CD4-positive, alpha-beta memory T cell (primary cell): ENCODE measurements around the gene UXS1. TPM values are rescaled to one million over a fixed set of nuclear protein-coding genes. Genes with fewer than 3 reads are reported as not detected.

ENCODE experiments used
- CTCF ChIA-PET: fragments of 350-600 bp; sonication (Branson Sonifier 250); formaldehyde crosslinking; loops from one replicate; lab custom pipeline; 2021; ENCODE audit warnings: inconsistent platforms; ENCODE audit not compliant: partially characterized antibody; lab: Charles Lee
- POLR2A ChIA-PET: fragments of 350-600 bp; sonication (Branson Sonifier 250); formaldehyde crosslinking; loops from one replicate; lab custom pipeline; 2021; ENCODE audit not compliant: partially characterized antibody; lab: Charles Lee
- DNase-seq, 5 donors: peaks; one replicate each; pipeline versions ENCODE4 v3.0.0 to v3.0.0-alpha.2; 2020 to 2022; ENCODE audit warnings: mixed read lengths in 1 of 5
- H3K27ac ChIP-seq: one replicate; pipeline ENCODE4 v1.7.0; 2013; ENCODE audit warnings: low read depth, low read length
- H3K27me3 ChIP-seq: 2 replicates; pipeline ENCODE4 v1.7.0; 2013; ENCODE audit warnings: mild to moderate bottlenecking, low read length, moderate library complexity; ENCODE audit not compliant: insufficient read depth
- H3K36me3 ChIP-seq: 2 replicates; pipeline ENCODE4 v1.7.0; 2013; ENCODE audit warnings: mild to moderate bottlenecking, low read length, moderate library complexity; ENCODE audit not compliant: insufficient read depth
- H3K4me1 ChIP-seq: 2 replicates; pipeline ENCODE4 v1.7.0; 2013; ENCODE audit warnings: mild to moderate bottlenecking, low read length, moderate library complexity; ENCODE audit not compliant: insufficient read depth
- H3K4me3 ChIP-seq, 2 donors: one replicate each; pipeline ENCODE4 v1.7.0; 2013; ENCODE audit warnings: low read length in 2 of 2, mild to moderate bottlenecking in 1 of 2
- H3K9me3 ChIP-seq, 2 donors: one replicate each; pipeline ENCODE4 v1.7.0; 2013; ENCODE audit warnings: low read length in 2 of 2, control low read depth in 1 of 2; ENCODE audit not compliant: control insufficient read depth in 1 of 2
- H3K27ac Mint-ChIP-seq, 7 donors: one replicate each; pipeline ENCODE4 v1.8.0; 2020 to 2021; ENCODE audit warnings: mixed read lengths in 7 of 7, mild to moderate bottlenecking in 6 of 7, inconsistent platforms in 3 of 7, moderate library complexity in 3 of 7
- H3K27me3 Mint-ChIP-seq, 2 donors: one replicate each; pipeline ENCODE4 v1.8.0; 2020 to 2021; ENCODE audit warnings: mixed read lengths in 2 of 2
- H3K36me3 Mint-ChIP-seq, 2 donors: one replicate each; pipeline ENCODE4 v1.8.0; 2020 to 2021; ENCODE audit warnings: mixed read lengths in 2 of 2, inconsistent platforms in 1 of 2, mild to moderate bottlenecking in 1 of 2
- H3K4me1 Mint-ChIP-seq, 4 donors: one replicate each; pipeline ENCODE4 v1.8.0; 2020 to 2021; ENCODE audit warnings: mixed read lengths in 4 of 4, mild to moderate bottlenecking in 1 of 4
- H3K4me3 Mint-ChIP-seq, 8 donors: one replicate each; pipeline ENCODE4 v1.8.0; 2020 to 2021; ENCODE audit warnings: mixed read lengths in 8 of 8, mild to moderate bottlenecking in 7 of 8, moderate library complexity in 6 of 8, inconsistent platforms in 3 of 8
- H3K9me3 Mint-ChIP-seq, 8 donors: one replicate each; pipeline ENCODE4 v1.8.0; 2020 to 2021; ENCODE audit warnings: mixed read lengths in 8 of 8, mild to moderate bottlenecking in 5 of 8, inconsistent platforms in 3 of 8, moderate library complexity in 1 of 8
- intact Hi-C: fragments of 100-400 bp; cut with micrococcal nuclease; formaldehyde crosslinking; loops from one replicate; pipeline ENCODE4 v1.15.1; 2023
- polyA plus RNA-seq, 2 donors: library from polyadenylated mRNA; unstranded; fragments of 300-500 nt; fragmentation: Illumina TruSeq; gene quantifications; one replicate each; pipeline ENCODE4 v1.2.3, GENCODE V29; 2021
- total RNA-seq, 2 experiments: library from RNA; stranded (reverse); gene quantifications; one replicate each; pipeline ENCODE4 v1.2.3, GENCODE V29; 2021

UXS1 gene
- total and polyA plus RNA-seq, 4 experiments from 2014 or later: 87.2 to 150 (median 118) TPM

DNA sequence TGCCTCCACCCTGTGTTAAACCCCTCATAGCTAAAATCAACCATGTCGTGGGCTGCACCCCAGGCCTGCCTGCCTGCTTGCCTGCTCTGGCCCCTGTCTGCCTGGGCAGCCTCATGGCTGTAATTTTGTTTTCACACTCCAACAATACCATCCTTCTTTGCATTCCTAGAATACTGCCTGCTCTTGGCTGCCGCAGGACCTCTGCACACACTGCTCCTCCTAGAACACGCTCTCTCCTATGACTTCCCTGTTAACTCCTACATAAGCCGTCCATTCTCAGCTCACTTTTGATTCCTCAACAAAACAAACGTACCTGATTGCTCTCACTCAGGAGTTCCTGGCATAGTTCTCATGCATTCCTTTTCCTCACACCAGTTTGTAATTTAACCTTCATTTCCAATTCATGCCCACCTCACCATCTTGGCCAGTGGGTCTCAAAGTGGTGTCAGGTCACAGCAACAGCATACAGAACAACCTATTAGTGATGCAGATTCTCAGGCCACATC lies 2.5 kb downstream of the UXS1 start:
- Histone ChIP-seq H3K27me3 (no peaks in the 10 kb centered on the region), H3K9me3 (no peaks in the 10 kb centered on the region), H3K36me3 (no peaks in the 10 kb centered on the region), H3K27ac (no peak overlapping the region), H3K4me3 (no peak overlapping the region), H3K4me1 (peaks cover 72% of the 10 kb centered on the region)
- peaks cover 50 to 68% (median 56%) of the 10 kb centered on the region in 4 donors for H3K4me1 Mint-ChIP-seq
- no peaks in the 10 kb centered on the region for H3K27me3 Mint-ChIP-seq
- H3K36me3 Mint-ChIP-seq: peaks cover 11 to 17% of the 10 kb centered on the region in 2 donors
- intact Hi-C loops: loop anchor here (10.0 kb wide), 2 partner anchors 47 to 857 kb away; partner anchors contain the start of gene C2orf49
- no peak for DNase-seq
- POLR2A ChIA-PET: interaction anchor here (1.9 kb wide), 1 partner anchor 31 kb away, joined by 6 read pairs; no protein-coding TSS in a partner anchor
- peak overlapping the region in 5 of 7 donors; percentile 2 to 82 (median 38) for H3K27ac Mint-ChIP-seq
- H3K4me3 Mint-ChIP-seq: peak overlapping the region; percentile 60 to 89 (median 75)
- CTCF ChIA-PET: no interaction called here
- peaks cover 0 to 1% (median 0%) of the 10 kb centered on the region in 8 donors for H3K9me3 Mint-ChIP-seq

DNA sequence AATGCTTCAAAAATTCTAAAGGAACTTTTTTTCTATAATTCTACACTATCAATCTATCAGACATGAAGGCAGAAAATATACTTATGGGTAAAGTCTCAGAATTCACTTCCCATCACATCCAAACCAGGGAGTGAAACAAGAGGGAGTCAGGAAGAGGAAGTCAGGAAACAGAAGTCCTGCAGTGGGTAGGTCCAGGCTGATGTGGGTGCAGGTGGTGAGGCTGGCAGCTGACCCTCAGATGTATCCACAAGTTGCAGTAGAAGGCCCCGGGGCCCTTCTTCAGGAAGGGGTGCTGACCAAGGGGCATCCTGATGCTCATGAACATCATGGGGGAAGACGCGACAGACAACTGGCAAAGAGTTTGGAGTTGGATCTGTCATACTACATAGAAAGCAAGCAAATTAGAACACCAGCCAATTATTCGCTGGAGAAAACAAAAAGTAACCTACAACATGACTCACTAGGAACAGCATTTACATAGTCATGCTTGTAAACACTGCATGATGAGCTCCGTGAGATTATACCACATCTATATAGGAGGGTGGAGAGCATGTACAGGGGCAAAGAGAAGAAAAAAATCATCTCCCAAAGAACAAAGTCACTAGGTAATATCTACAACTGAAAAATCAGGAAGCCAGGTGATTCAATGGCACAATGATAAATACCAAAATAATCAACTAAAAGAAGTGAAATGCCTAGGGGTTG lies 4.2 kb downstream of the UXS1 start:
- H3K36me3 ChIP-seq: no peaks in the 10 kb centered on the region
- Mint-ChIP-seq H3K9me3 (peaks cover 0 to 1% (median 0%) of the 10 kb centered on the region in 8 donors), H3K36me3 (peaks cover 18% of the 10 kb centered on the region in 2 donors), H3K4me3 (peak overlapping the region in 5 of 8 donors; percentile 25 to 72 (median 42)), H3K27ac (peak overlapping the region in 5 of 7 donors; percentile 6 to 68 (median 36)), H3K4me1 (peaks cover 57 to 80% (median 64%) of the 10 kb centered on the region in 4 donors), H3K27me3 (no peaks in the 10 kb centered on the region)
- no peak overlapping the region for H3K27ac ChIP-seq
- H3K4me1 ChIP-seq: peaks cover 80% of the 10 kb centered on the region
- H3K4me3 ChIP-seq: no peak overlapping the region
- ChIA-PET POLR2A (interaction anchor here (0.8 to 1.9 kb wide), 4 partner anchors 10 to 30 kb away, joined by 3 to 6 read pairs (median 4); no protein-coding TSS in a partner anchor), CTCF (interaction anchor here (0.6 to 1.4 kb wide), 2 partner anchors 26 to 29 kb away, joined by 3 to 5 read pairs; no protein-coding TSS in a partner anchor)
- no peaks in the 10 kb centered on the region for H3K27me3 ChIP-seq
- H3K9me3 ChIP-seq: no peaks in the 10 kb centered on the region
- intact Hi-C loops: loop anchor here (10.0 kb wide), 2 partner anchors 45 to 855 kb away; partner anchors contain the start of gene C2orf49
- DNase-seq: no peak

DNA sequence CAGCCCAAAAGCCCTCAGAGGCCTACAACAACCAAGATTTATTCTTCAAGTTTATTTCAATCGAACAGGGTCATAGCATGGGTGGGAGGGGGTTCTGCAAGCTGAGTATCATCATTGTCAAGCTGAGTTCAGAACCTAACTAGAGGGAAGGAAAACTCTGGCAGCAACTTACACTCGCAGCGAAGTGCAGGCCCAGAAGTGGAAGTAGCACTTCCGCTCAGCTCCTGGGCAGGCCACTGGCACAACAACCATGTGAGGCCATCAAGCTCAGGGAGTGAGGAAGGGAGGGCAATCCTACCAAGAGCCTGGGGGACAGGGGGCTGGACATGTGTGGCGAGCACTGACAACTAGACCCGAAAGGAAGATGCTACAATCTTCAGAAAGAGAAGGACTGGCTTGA lies 4.8 kb downstream of the UXS1 start:
- peaks cover 14 to 19% of the 10 kb centered on the region in 2 donors for H3K36me3 Mint-ChIP-seq
- ChIA-PET POLR2A (interaction anchor here (0.7 to 1.5 kb wide), 3 partner anchors 9 to 49 kb away, joined by 3 to 4 read pairs (median 3); no protein-coding TSS in a partner anchor), CTCF (no interaction called here)
- Histone ChIP-seq H3K4me1 (peaks cover 82% of the 10 kb centered on the region), H3K4me3 (no peak overlapping the region), H3K9me3 (no peaks in the 10 kb centered on the region), H3K36me3 (no peaks in the 10 kb centered on the region), H3K27me3 (no peaks in the 10 kb centered on the region), H3K27ac (no peak overlapping the region)
- H3K4me1 Mint-ChIP-seq: peaks cover 60 to 80% (median 68%) of the 10 kb centered on the region in 4 donors
- H3K27me3 Mint-ChIP-seq: no peaks in the 10 kb centered on the region
- intact Hi-C loops: no loop called here
- no peak for DNase-seq
- H3K27ac Mint-ChIP-seq: peak overlapping the region in 5 of 7 donors; percentile 3 to 72 (median 48)
- peaks cover 0 to under 1% (median 0%) of the 10 kb centered on the region in 8 donors for H3K9me3 Mint-ChIP-seq
- peak overlapping the region in 3 of 8 donors; percentile 40 to 57 (median 42) for H3K4me3 Mint-ChIP-seq

DNA sequence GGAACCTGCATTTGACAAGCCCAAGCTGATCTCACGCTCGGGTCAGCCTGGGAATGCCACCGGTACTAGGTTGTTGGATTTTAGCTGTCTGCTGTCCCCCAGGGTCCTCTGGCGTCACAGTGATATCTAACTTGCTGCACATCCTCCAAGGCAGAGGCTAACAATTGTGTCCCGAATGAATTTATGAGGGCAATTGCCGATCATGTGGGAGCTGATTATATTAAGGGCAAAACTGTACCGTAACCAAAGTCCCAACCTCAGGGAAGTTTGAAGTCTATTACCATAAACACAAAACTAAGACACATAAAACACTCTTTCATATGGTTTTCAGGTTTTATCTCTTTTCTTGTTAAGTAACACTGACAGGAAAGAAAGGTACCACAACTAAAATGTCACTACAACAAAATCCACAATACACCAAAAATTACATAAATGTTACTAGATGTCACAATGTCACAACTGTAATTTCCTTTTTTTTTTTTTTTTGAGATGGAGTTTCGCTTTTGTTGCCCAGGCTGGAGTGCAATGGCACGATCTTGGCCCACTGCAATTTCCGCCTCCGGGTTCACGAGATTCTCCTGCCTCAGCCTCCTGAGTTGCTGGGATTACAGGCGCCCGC lies 6.7 kb downstream of the UXS1 start:
- POLR2A ChIA-PET: interaction anchor here (1.2 to 1.5 kb wide), 2 partner anchors 26 to 29 kb away, joined by 3 to 6 read pairs; no protein-coding TSS in a partner anchor

DNA sequence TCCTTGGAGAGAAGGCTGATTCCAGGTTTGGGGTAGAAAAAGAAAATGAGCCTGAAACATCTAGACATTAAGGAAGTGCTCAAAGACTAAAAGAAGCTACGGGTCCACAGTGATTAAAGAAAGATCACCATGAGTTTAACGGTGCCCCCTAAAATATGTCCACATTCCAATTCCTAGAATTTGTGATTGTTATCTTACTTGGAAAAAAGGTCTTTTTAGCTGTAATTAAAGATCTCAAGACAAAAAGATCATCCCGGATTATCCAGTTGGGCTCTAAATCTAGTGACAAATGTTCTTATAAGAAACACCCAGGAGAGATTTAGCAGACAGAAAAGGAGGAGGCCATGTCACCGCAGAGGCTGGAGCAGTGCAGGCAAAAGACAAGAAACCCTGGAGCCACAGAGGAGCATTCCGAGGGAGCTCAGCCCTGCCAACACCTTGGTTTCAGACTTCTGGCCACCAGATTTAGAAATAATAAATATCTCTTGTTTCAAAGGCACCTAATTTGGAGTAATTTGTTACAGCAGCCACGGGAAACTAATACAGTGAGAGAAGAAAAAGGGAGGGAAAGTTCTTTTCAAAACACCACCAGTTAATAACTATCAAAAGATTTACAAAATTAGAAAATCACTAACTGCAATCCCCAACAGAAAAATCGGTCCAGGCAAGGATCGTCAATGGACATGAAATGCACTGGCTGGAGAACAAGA lies 8.5 kb downstream of the UXS1 start:
- no peaks in the 10 kb centered on the region for H3K27me3 ChIP-seq
- ChIA-PET POLR2A (interaction anchor here (0.9 kb wide), 1 partner anchor 25 kb away, joined by 3 read pairs; no protein-coding TSS in a partner anchor), CTCF (no interaction called here)
- Mint-ChIP-seq H3K4me3 (peak overlapping the region in 1 of 8 donors; percentile 5), H3K4me1 (peaks cover 48 to 75% (median 64%) of the 10 kb centered on the region in 4 donors), H3K27ac (peak overlapping the region in 1 of 7 donors; percentile 59), H3K36me3 (peaks cover 7 to 17% of the 10 kb centered on the region in 2 donors), H3K27me3 (no peaks in the 10 kb centered on the region), H3K9me3 (no peaks in the 10 kb centered on the region)
- peaks cover 70% of the 10 kb centered on the region for H3K4me1 ChIP-seq
- intact Hi-C loops: no loop called here
- H3K4me3 ChIP-seq: no peak overlapping the region
- no peak for DNase-seq
- H3K27ac ChIP-seq: no peak overlapping the region
- no peaks in the 10 kb centered on the region for H3K36me3 ChIP-seq
- no peaks in the 10 kb centered on the region for H3K9me3 ChIP-seq

More for the DNA sequence above, 6.7 kb downstream of the UXS1 start:
- H3K4me3 Mint-ChIP-seq: peak overlapping the region in 2 of 8 donors; percentile 26 to 27
- intact Hi-C loops: no loop called here
- H3K9me3 Mint-ChIP-seq: no peaks in the 10 kb centered on the region
- Histone ChIP-seq H3K27me3 (no peaks in the 10 kb centered on the region), H3K27ac (no peak overlapping the region), H3K4me3 (no peak overlapping the region), H3K9me3 (no peaks in the 10 kb centered on the region), H3K36me3 (no peaks in the 10 kb centered on the region), H3K4me1 (peaks cover 87% of the 10 kb centered on the region)
- H3K4me1 Mint-ChIP-seq: peaks cover 61 to 82% (median 71%) of the 10 kb centered on the region in 4 donors
- CTCF ChIA-PET: no interaction called here
- H3K27me3 Mint-ChIP-seq: no peaks in the 10 kb centered on the region
- no peak overlapping the region for H3K27ac Mint-ChIP-seq
- peaks cover 7 to 17% of the 10 kb centered on the region in 2 donors for H3K36me3 Mint-ChIP-seq
- DNase-seq: no peak

DNA sequence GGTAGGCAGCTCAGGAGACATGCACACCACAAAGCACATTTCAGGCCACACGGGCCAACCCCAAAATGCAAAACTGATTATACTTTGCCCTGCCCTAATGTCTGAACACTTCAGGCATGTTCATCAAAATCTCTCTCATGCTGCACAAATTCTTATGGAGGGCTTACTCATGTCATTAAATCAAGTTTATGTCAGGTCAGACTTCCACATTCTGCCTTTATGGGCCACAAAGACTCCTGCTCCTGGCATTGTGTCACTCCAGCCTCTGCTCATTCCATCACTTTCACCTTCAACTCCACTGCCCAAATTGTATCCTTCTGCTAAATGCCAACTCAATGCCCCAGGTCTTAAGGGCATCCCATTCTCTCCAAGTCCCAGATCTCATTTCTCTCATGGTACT lies 9.2 kb downstream of the UXS1 start:
- Histone ChIP-seq H3K27me3 (no peaks in the 10 kb centered on the region), H3K9me3 (no peaks in the 10 kb centered on the region), H3K36me3 (no peaks in the 10 kb centered on the region), H3K4me3 (no peak overlapping the region), H3K4me1 (peaks cover 67% of the 10 kb centered on the region), H3K27ac (no peak overlapping the region)
- Mint-ChIP-seq H3K4me1 (peaks cover 50 to 78% (median 66%) of the 10 kb centered on the region in 4 donors), H3K9me3 (no peaks in the 10 kb centered on the region), H3K27ac (peak overlapping the region in 3 of 7 donors; percentile 2 to 68 (median 28)), H3K4me3 (no peak overlapping the region), H3K27me3 (no peaks in the 10 kb centered on the region), H3K36me3 (peaks cover 5 to 17% of the 10 kb centered on the region in 2 donors)
- intact Hi-C loops: no loop called here
- DNase-seq: no peak
- ChIA-PET CTCF (no interaction called here), POLR2A (interaction anchor here (1.7 kb wide), 1 partner anchor 9 kb away, joined by 5 read pairs; the partner anchor contains the start of gene UXS1)
